DOHH2 (cell line): ENCODE results near the gene SMOC2.
"Not testable (repeated sequence)": the region's sequence is repeated elsewhere in the genome, so short reads cannot be mapped to it uniquely, and the experiment has no call there.

ENCODE experiments used
- H3F3A ChIP-seq: fragments of 200-600 bp; sonication (generic), shearing (Covaris generic); 2 replicates; pipeline ENCODE4 v1.6.0; 2016; ENCODE audit warnings: antibody characterized with exemption, mild to moderate bottlenecking; ENCODE audit not compliant: control insufficient read depth, insufficient read depth
- H3K27ac ChIP-seq: fragments of 200-600 bp; sonication (generic); 2 replicates; pipeline ENCODE4 v1.5.1; 2014; ENCODE audit warnings: low read depth, mild to moderate bottlenecking, low read length, moderate library complexity
- H3K27me3 ChIP-seq: fragments of 200-600 bp; sonication (generic); 2 replicates; pipeline ENCODE4 v1.6.1; 2014; ENCODE audit warnings: mild to moderate bottlenecking, low read length, mixed read lengths; ENCODE audit not compliant: control insufficient read depth
- H3K36me3 ChIP-seq: fragments of 200-600 bp; sonication (generic); 2 replicates; pipeline ENCODE4 v1.6.1; 2014; ENCODE audit warnings: mild to moderate bottlenecking, low read length, moderate library complexity, mixed read lengths; ENCODE audit not compliant: control insufficient read depth
- H3K4me1 ChIP-seq: fragments of 200-600 bp; sonication (generic); 2 replicates; pipeline ENCODE4 v1.6.1; 2014; ENCODE audit warnings: mild to moderate bottlenecking, low read length, mixed read lengths; ENCODE audit not compliant: control insufficient read depth
- H3K4me2 ChIP-seq: fragments of 200-600 bp; sonication (generic); 2 replicates; pipeline ENCODE4 v1.6.0; 2014; ENCODE audit warnings: mild to moderate bottlenecking, low read length, moderate library complexity
- H3K4me3 ChIP-seq: fragments of 200-600 bp; sonication (generic); 2 replicates; pipeline ENCODE4 v1.5.1; 2014; ENCODE audit warnings: mild to moderate bottlenecking, low read length, mixed read lengths
- H3K79me2 ChIP-seq: fragments of 200-600 bp; sonication (generic); 2 replicates; pipeline ENCODE4 v1.6.1; 2014; ENCODE audit warnings: mild to moderate bottlenecking, low read length, mixed read lengths; ENCODE audit not compliant: control insufficient read depth
- H3K9me2 ChIP-seq: fragments of 200-600 bp; sonication (generic); replicated peaks from 2 replicates; pipeline ENCODE4 v1.6.1; 2014; ENCODE audit warnings: mild to moderate bottlenecking, low read length, mixed read lengths; ENCODE audit not compliant: control insufficient read depth
- H3K9me3 ChIP-seq: fragments of 200-600 bp; sonication (generic); 2 replicates; pipeline ENCODE4 v1.6.1; 2014; ENCODE audit warnings: antibody characterized with exemption, low read length, mixed read lengths; ENCODE audit not compliant: control insufficient read depth, insufficient read depth
- H4K20me1 ChIP-seq: fragments of 200-600 bp; sonication (generic); 2 replicates; pipeline ENCODE4 v1.6.0; 2014; ENCODE audit warnings: low read depth, mild to moderate bottlenecking, antibody characterized with exemption, low read length, moderate library complexity; ENCODE audit not compliant: control insufficient read depth, insufficient read depth
- EZH2phosphoT487 ChIP-seq: fragments of 200-600 bp; sonication (generic); IDR thresholded peaks from 2 replicates; pipeline ENCODE4 v1.6.1; 2017; ENCODE audit warnings: borderline replicate concordance, mild to moderate bottlenecking, antibody characterized with exemption, low read length, moderate library complexity, mixed read lengths
- TF ChIP-seq, protein P1 (sequence below): fragments of 200-600 bp; sonication (generic); IDR thresholded peaks from one replicate; pipeline ENCODE4 v1.5.1; 2014; ENCODE audit warnings: antibody characterized with exemption, mild to moderate bottlenecking, low read depth, low read length; ENCODE audit not compliant: poor library complexity, severe bottlenecking

The SMOC2 gene

DNA sequence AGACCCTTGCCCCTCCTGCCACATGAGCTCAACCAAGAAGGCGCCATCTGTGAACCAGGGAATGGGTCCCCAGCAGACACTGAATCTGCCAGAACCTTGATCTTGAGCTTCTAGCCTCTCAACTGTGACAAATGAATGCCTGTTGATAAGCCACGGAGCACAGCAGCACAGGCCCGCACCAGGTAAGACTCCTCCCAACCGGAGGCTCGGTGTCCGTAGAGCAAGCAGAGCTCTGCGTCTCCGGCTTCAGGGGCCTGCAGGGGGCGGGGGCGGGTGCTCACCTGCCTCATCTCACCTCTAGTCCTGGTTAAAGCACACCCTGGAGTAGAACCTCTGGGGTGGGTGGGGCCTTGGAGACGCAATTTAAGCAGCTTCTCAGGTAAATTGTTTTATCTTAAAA, 122.7 kb downstream of the SMOC2 start:
- Histone ChIP-seq H3K27me3 (no peaks in the 10 kb centered on the region), H3K79me2 (no peaks in the 10 kb centered on the region), H3K4me2 (no peak overlapping the region), H3K9me2 (no peaks in the 10 kb centered on the region), H3K9me3 (peaks cover 8% of the 10 kb centered on the region; the same call in 1 of the 2 replicates), H3F3A (no peaks in the 10 kb centered on the region), H3K27ac (no peak overlapping the region), H3K36me3 (no peaks in the 10 kb centered on the region), H4K20me1 (no peaks in the 10 kb centered on the region), H3K4me3 (no peak overlapping the region), H3K4me1 (no peaks in the 10 kb centered on the region)
- TF ChIP-seq EZH2phosphoT487, result no peak
- TF ChIP-seq, protein P1, sequence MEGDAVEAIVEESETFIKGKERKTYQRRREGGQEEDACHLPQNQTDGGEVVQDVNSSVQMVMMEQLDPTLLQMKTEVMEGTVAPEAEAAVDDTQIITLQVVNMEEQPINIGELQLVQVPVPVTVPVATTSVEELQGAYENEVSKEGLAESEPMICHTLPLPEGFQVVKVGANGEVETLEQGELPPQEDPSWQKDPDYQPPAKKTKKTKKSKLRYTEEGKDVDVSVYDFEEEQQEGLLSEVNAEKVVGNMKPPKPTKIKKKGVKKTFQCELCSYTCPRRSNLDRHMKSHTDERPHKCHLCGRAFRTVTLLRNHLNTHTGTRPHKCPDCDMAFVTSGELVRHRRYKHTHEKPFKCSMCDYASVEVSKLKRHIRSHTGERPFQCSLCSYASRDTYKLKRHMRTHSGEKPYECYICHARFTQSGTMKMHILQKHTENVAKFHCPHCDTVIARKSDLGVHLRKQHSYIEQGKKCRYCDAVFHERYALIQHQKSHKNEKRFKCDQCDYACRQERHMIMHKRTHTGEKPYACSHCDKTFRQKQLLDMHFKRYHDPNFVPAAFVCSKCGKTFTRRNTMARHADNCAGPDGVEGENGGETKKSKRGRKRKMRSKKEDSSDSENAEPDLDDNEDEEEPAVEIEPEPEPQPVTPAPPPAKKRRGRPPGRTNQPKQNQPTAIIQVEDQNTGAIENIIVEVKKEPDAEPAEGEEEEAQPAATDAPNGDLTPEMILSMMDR, result no peak

DNA sequence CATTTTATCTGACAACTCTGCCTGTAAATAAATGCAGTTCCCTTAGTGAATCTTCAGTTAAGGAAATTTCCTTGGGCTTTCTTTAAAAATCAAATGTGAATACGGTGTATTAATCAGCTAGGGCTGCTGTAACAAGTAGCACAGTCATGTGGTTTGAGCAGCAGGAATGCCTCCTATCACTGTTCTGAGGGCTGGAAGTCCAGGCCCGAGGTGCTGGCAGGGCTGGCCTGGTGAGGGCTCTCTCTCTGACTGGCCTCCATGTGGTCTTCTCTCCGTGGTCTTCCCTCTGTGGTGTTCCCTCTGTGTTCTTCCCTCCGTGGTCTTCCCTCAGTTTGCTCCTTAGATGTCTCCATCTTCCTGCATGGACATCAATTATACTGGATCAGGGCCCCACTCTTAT, 124.1 kb downstream of the SMOC2 start:
- no peaks in the 10 kb centered on the region for H3F3A ChIP-seq
- no peak overlapping the region for H3K4me2 ChIP-seq
- H3K9me3 ChIP-seq, result peaks cover 6% of the 10 kb centered on the region; the same call in 1 of the 2 replicates
- no peaks in the 10 kb centered on the region for H3K9me2 ChIP-seq
- no peak overlapping the region for H3K27ac ChIP-seq
- TF ChIP-seq EZH2phosphoT487, result no peak
- TF ChIP-seq, protein P1, result no peak
- no peaks in the 10 kb centered on the region for H3K4me1 ChIP-seq
- no peak overlapping the region for H3K4me3 ChIP-seq
- no peaks in the 10 kb centered on the region for H4K20me1 ChIP-seq
- no peaks in the 10 kb centered on the region for H3K27me3 ChIP-seq
- no peaks in the 10 kb centered on the region for H3K79me2 ChIP-seq
- H3K36me3 ChIP-seq, result no peaks in the 10 kb centered on the region

DNA sequence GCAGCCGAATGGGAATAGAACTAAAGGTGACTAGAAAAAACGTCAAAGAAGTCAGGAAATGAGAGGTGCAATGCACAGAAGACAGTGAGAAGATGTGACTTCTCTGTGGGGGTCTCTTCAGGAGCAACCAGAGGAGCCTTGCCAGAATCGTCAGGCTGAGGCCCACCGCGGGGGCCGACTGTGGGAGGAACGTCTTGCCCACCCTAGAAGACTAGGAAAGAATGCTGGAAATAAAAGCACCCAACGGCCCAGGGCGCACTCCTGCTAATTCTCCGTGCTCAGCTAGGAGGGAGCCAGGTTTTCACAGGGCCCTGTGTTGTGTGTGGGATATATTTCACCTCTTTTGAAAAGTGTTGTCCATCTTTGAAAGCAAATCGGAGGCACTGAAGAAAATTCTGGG, 129.2 kb downstream of the SMOC2 start:
- TF ChIP-seq, protein P1, result no peak
- TF ChIP-seq EZH2phosphoT487, result no peak
- Histone ChIP-seq H3K9me2 (no peaks in the 10 kb centered on the region), H3K9me3 (peaks cover 12% of the 10 kb centered on the region; the same call in 1 of the 2 replicates), H3K4me2 (no peak overlapping the region), H3K27ac (no peak overlapping the region), H3K27me3 (no peaks in the 10 kb centered on the region), H3F3A (no peaks in the 10 kb centered on the region), H4K20me1 (no peaks in the 10 kb centered on the region), H3K4me1 (no peaks in the 10 kb centered on the region), H3K4me3 (no peak overlapping the region), H3K79me2 (no peaks in the 10 kb centered on the region), H3K36me3 (no peaks in the 10 kb centered on the region)

DNA sequence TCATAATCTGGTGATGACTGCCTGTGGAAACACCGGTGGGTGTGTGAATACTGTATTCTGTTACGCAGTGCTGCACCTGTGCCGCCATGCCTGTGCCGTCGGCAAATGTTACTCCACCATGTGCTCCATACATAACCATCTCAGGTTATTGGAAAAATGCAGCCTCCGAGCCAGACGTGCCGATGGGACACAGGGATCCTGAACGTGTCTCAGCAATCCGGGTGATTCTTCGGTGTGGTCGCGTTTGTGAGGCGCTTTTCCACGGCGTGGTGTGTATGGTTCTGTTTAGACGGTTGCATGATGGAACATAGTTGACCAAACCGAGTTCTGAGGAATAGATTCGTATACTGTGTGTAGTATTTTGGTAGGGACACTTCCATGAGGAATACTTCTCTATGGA, 130.3 kb downstream of the SMOC2 start:
- no peak for TF ChIP-seq EZH2phosphoT487
- TF ChIP-seq, protein P1, result no peak
- H3K9me2 ChIP-seq, result no peaks in the 10 kb centered on the region
- H3K4me3 ChIP-seq, result no peak overlapping the region
- H4K20me1 ChIP-seq, result no peaks in the 10 kb centered on the region
- no peaks in the 10 kb centered on the region for H3K4me1 ChIP-seq
- H3K27me3 ChIP-seq, result no peaks in the 10 kb centered on the region
- H3F3A ChIP-seq, result no peaks in the 10 kb centered on the region
- no peak overlapping the region for H3K4me2 ChIP-seq
- H3K9me3 ChIP-seq, result peaks cover 12% of the 10 kb centered on the region; the same call in 1 of the 2 replicates
- no peak overlapping the region for H3K27ac ChIP-seq
- no peaks in the 10 kb centered on the region for H3K36me3 ChIP-seq
- no peaks in the 10 kb centered on the region for H3K79me2 ChIP-seq

DNA sequence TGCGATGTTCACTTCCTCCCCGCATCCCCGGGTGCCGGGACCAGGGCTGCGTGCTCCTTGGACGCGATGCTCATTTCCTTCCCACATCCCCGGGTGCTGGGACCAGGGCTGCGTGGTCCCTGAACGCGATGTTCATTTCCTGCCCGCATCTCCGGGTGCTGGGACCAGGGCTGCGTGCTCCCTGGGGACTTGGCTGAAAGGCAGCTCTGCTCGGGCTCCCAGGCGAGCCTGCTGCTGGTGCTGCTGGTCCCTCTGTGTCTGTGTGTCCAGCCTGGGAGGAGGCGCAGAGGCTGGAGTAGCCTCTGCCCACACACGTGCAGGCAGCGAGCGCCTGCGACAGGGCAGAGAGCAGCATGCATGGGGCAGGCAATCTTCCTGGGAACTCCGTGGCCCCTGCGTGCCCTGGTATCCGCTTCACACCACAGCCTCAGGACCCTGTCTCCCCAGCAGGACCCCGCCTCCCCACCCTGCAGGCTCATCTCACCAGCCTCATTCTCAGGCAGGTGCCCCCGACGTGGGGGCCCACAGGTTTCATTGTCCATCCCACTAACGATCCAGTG, 132.4 kb downstream of the SMOC2 start:
- not testable (repeated sequence) for H3K4me2 ChIP-seq, H3F3A ChIP-seq, H3K4me3 ChIP-seq, H3K27ac ChIP-seq, H3K9me2 ChIP-seq, H3K27me3 ChIP-seq, H4K20me1 ChIP-seq, H3K4me1 ChIP-seq, H3K36me3 ChIP-seq, H3K79me2 ChIP-seq
- H3K9me3 ChIP-seq, result peaks cover 12% of the 10 kb centered on the region; the same call in 1 of the 2 replicates
